NK-92 treated with Interleukin-12 subunit alpha and Interleukin-12 subunit beta, amount 100 ng/mL, for 24 hours (cell line): Measurements from ENCODE around the gene PRR22.

Experiments used
- DNase-seq: peaks from one replicate; lab custom pipeline; 2025; lab: John Stamatoyannopoulos, UW

Gene PRR22

GRCh38 chr19:5784581-5785147 lies at the start of gene PRR22:
Gene PRR22 (minus strand): TSS chr19:5784746. CDS start chr19:5784660, 86 bp downstream.
- DNase-seq = no peak

GRCh38 chr19:5832527-5833216 lies 48.1 kb upstream of the PRR22 start:
- no peak for DNase-seq

- no peak for DNase-seq
Measured at GRCh38 chr19:5832061-5832460, 47.5 kb upstream of the PRR22 start.

GRCh38 chr19:5831159-5831558 lies 46.6 kb upstream of the PRR22 start:
- no peak for DNase-seq

- DNase-seq = no peak
Measured at GRCh38 chr19:5829567-5830310, 45.2 kb upstream of the PRR22 start.

GRCh38 chr19:5828661-5829566 lies 44.4 kb upstream of the PRR22 start:
- DNase-seq = no peak

- DNase-seq = peak; percentile 94
Measured at GRCh38 chr19:5827891-5828660, 43.5 kb upstream of the PRR22 start.

GRCh38 chr19:5827342-5827890 lies 42.9 kb upstream of the PRR22 start:
- no peak for DNase-seq

- no peak for DNase-seq
Measured at GRCh38 chr19:5826531-5827341, 42.2 kb upstream of the PRR22 start.

- DNase-seq = no peak
Measured at GRCh38 chr19:5825178-5825577, 40.6 kb upstream of the PRR22 start.

- DNase-seq = no peak
Measured at GRCh38 chr19:5824751-5825150, 40.2 kb upstream of the PRR22 start.

GRCh38 chr19:5823579-5824281 lies 39.2 kb upstream of the PRR22 start:
- DNase-seq = no peak

GRCh38 chr19:5822181-5822844 lies 37.8 kb upstream of the PRR22 start:
- DNase-seq = no peak

GRCh38 chr19:5821521-5822180 lies 37.1 kb upstream of the PRR22 start:
- DNase-seq = no peak

- DNase-seq = no peak
Measured at GRCh38 chr19:5820785-5821184, 36.2 kb upstream of the PRR22 start.

GRCh38 chr19:5818594-5818993 lies 34.0 kb upstream of the PRR22 start:
- no peak for DNase-seq

GRCh38 chr19:5817218-5817617 lies 32.7 kb upstream of the PRR22 start:
- DNase-seq = no peak

GRCh38 chr19:5814852-5815246 lies 30.3 kb upstream of the PRR22 start:
- no peak for DNase-seq
